Calu3 (cell line): ENCODE measurements around the gene NOXO1. TPM values are rescaled to one million over a fixed set of nuclear protein-coding genes. Genes with fewer than 3 reads are reported as not detected.

Experiments
- BruUV-seq: library from RNA; stranded (reverse); fragments of 400-500 nt; replicated peaks from 2 replicates; lab custom pipeline; 2021; lab: Mats Ljungman, UMichigan
- CTCF ChIA-PET: fragments of 300-600 bp; sonication (Branson Sonifier 250); formaldehyde crosslinking; loops from one replicate; lab custom pipeline; 2022; ENCODE audit warnings: antibody characterized with exemption; lab: Charles Lee
- DNase-seq: peaks from one replicate; pipeline ENCODE4 v3.0.0; 2022
- H3K27ac Mint-ChIP-seq: one replicate; pipeline ENCODE4 v1.8.0; 2022; ENCODE audit warnings: mixed read lengths; ENCODE audit not compliant: unreplicated experiment
- H3K27me3 Mint-ChIP-seq: one replicate; pipeline ENCODE4 v1.8.0; 2022; ENCODE audit warnings: mixed read lengths; ENCODE audit not compliant: unreplicated experiment
- H3K36me3 Mint-ChIP-seq: one replicate; pipeline ENCODE4 v1.8.0; 2022; ENCODE audit warnings: mild to moderate bottlenecking, moderate library complexity, mixed read lengths; ENCODE audit not compliant: insufficient read depth, unreplicated experiment
- H3K4me1 Mint-ChIP-seq: one replicate; pipeline ENCODE4 v1.8.0; 2022; ENCODE audit warnings: mild to moderate bottlenecking, low read depth, mixed read lengths; ENCODE audit not compliant: unreplicated experiment
- H3K4me3 Mint-ChIP-seq: one replicate; pipeline ENCODE4 v1.8.0; 2022; ENCODE audit warnings: mild to moderate bottlenecking, low read depth, moderate library complexity, mixed read lengths; ENCODE audit not compliant: unreplicated experiment
- H3K9me3 Mint-ChIP-seq: one replicate; pipeline ENCODE4 v1.8.0; 2022; ENCODE audit warnings: low read depth, mixed read lengths; ENCODE audit not compliant: unreplicated experiment
- intact Hi-C: fragments of 100-400 bp; cut with micrococcal nuclease; formaldehyde crosslinking; loops from one replicate; pipeline ENCODE4 v1.10.0; 2022; ENCODE audit not compliant: unreplicated experiment
- total RNA-seq: library from RNA; stranded (reverse); gene quantifications from 2 replicates; pipeline ENCODE4 v1.2.3, GENCODE V29; 2022
- TF ChIP-seq, protein P1 (sequence below): fragments of 200-600 bp; IDR thresholded peaks from one replicate; pipeline ENCODE4 v1.8.0; 2022; ENCODE audit warnings: antibody characterized with exemption; ENCODE audit not compliant: unreplicated experiment

The NOXO1 gene
- total RNA-seq, 1 experiment from 2014 or later, result 11.8 TPM

DNA sequence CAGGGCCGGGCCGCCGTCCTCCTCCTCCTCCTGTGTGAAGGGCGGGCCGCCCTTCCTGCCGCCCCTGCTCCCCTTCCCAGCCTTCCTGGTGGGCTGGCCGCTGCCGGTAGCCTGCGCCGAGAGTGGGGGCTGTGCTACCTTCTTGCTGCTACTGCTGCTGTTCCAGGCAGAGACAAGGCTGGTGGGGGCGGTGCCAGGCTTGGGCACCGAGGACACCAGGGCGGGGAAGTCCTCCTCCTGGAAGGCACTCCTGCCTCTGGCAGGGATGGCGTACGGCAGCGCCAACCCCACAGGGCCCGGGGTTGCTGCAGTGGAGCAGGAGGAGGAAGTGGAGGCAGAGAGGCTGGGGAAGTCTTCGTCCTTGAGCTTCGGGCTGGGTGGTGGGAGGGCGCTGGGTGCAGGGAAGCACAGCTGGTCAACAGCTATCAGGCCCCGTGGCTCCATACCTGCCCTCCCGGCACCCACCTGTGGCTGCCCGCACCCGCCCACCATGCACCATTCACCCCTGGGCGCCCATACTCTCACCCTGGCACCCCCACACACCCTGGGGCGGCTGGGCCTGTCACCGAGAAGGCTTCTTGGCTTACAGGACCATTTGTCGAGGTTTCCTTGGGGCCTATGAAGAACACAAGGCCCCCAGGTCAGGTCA is 18.7 kb upstream of the NOXO1 start:
- H3K4me3 Mint-ChIP-seq, result no peak overlapping the region
- no peak for DNase-seq
- CTCF ChIA-PET, result interaction anchor here (0.7 kb wide), 1 partner anchor 16 kb away, joined by 3 read pairs; no protein-coding TSS in a partner anchor
- H3K4me1 Mint-ChIP-seq, result peaks cover 12% of the 10 kb centered on the region
- no peak overlapping the region for H3K27ac Mint-ChIP-seq
- no peaks in the 10 kb centered on the region for H3K9me3 Mint-ChIP-seq
- peaks cover 52% of the 10 kb centered on the region for H3K36me3 Mint-ChIP-seq
- intact Hi-C loops, result no loop called here
- no peaks in the 10 kb centered on the region for H3K27me3 Mint-ChIP-seq
- no TSS peak for BruUV-seq
- TF ChIP-seq, protein P1, sequence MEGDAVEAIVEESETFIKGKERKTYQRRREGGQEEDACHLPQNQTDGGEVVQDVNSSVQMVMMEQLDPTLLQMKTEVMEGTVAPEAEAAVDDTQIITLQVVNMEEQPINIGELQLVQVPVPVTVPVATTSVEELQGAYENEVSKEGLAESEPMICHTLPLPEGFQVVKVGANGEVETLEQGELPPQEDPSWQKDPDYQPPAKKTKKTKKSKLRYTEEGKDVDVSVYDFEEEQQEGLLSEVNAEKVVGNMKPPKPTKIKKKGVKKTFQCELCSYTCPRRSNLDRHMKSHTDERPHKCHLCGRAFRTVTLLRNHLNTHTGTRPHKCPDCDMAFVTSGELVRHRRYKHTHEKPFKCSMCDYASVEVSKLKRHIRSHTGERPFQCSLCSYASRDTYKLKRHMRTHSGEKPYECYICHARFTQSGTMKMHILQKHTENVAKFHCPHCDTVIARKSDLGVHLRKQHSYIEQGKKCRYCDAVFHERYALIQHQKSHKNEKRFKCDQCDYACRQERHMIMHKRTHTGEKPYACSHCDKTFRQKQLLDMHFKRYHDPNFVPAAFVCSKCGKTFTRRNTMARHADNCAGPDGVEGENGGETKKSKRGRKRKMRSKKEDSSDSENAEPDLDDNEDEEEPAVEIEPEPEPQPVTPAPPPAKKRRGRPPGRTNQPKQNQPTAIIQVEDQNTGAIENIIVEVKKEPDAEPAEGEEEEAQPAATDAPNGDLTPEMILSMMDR, result no peak

DNA sequence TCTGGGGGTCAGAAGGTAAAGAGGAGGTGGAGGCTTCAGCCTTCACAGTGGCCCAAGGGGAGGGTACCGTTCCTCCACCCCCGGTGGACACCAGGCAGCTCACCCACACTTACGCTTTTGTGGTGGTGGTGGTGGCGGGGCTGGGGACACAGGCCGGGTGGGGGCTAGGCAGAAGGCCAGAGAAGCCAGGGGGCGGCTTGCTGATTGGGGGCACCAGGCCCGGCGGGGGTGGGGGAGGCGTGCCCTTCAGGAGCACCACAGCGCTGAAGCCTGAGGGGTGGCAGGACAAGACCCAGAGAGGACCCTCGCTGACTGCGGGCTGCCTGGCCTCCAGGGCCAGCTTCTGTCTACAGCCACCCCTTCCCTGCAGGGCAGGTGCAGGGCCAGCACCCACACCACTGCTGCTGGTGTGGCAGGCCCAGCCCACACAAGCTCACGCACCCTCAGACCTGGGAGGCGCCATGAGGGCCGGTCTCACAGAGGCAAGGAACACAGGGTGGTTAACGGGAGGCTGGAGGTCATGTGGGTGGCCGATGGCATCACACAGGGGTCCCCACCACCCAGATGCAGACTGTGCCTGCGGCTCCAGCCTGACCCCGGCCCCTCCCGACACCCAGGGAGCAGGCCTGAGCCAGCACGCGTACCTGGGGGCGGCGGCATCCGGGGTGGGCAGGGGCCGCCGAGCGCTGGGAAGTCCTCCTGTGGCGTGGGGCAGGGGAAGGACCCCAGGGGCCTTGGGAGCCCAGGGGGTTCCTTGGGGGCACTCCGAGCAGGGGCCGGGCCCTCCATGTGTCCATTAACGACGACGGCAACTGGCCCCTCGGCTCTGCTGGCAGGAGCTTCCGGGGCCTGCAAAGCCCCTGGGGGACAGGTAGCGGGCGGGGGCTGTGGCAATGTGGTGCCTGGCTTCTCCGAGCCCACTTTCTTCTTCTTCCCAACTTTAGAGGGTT is 17.9 kb upstream of the NOXO1 start:
- Mint-ChIP-seq H3K36me3 (peaks cover 52% of the 10 kb centered on the region), H3K27ac (no peak overlapping the region), H3K4me3 (no peak overlapping the region), H3K4me1 (peaks cover 10% of the 10 kb centered on the region), H3K9me3 (no peaks in the 10 kb centered on the region), H3K27me3 (no peaks in the 10 kb centered on the region)
- BruUV-seq, result no TSS peak
- CTCF ChIA-PET, result interaction anchor here (0.6 kb wide), 1 partner anchor 753 kb away, joined by 6 read pairs; no protein-coding TSS in a partner anchor
- DNase-seq, result no peak
- intact Hi-C loops, result no loop called here
- TF ChIP-seq, protein P1, result no peak

DNA sequence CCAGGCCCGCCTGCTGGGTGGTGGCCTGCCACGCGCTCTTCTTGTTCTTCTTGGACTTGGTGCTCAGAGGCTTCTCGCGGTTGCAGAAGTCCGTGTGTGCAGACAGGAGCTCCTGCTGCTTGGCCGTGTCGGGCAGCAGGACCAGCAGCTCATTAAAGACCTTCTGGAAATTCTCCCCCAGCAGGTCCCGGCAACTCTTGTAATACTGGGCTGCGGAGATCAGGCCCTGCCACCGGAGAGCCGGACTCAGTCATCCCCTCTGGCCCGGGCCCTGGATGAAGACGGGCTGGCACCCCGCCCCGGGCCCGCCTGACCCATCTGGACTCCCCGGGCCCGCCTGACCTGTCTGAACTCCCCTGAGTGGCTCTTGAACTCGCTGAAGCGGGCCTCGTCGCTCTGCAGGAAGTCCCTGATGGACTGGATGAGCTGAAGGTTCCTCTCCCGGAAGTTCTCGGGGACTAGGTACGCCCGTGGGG is 17.1 kb upstream of the NOXO1 start:
- H3K9me3 Mint-ChIP-seq, result no peaks in the 10 kb centered on the region
- peaks cover 17% of the 10 kb centered on the region for H3K4me1 Mint-ChIP-seq
- TF ChIP-seq, protein P1, result no peak
- H3K4me3 Mint-ChIP-seq, result no peak overlapping the region
- H3K27me3 Mint-ChIP-seq, result no peaks in the 10 kb centered on the region
- peaks cover 57% of the 10 kb centered on the region for H3K36me3 Mint-ChIP-seq
- DNase-seq, result no peak
- CTCF ChIA-PET, result no interaction called here
- BruUV-seq, result no TSS peak
- no peak overlapping the region for H3K27ac Mint-ChIP-seq
- intact Hi-C loops, result no loop called here

DNA sequence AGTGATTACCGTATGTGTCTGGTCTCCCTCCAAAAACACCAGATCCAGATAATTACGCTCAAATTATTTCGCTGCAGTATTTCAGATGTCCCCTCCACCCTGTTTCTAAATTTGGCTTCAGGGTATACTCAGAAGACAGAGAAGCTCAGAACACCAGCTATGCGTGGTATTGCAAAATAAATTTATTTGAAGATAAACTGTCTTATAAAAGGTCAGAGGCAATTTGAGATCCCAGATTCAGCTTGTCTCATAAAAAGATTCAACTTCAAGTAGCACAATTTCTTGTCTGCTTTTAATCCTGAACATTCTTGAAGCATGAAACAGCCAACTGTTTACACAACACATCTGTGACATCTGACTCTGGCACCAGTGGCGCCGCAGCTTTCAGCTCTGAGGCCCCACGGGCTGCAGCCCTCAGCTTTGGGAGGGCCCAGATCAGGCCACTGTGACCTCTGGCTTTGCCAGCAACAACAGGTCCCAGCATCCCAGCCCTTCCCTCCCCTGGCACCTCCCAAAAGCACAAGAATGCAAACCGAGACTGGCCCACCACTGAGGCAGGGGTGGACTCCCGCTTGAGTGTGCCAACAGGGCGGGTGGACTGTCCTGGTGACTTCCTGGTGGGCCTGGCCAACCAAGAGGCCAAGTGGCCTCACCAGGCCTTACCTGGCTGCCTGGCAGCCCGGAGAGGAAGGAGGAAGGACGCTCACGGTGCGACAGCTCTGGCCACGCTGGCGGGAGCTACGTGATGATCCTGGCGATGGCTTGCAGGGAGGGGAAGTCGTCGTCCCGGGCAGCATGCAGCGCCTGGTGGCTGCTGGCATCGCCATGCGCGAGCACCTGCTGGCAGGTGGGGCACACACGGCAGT is 16.5 kb upstream of the NOXO1 start:
- intact Hi-C loops, result no loop called here
- H3K36me3 Mint-ChIP-seq, result peaks cover 57% of the 10 kb centered on the region
- no peak overlapping the region for H3K27ac Mint-ChIP-seq
- H3K4me3 Mint-ChIP-seq, result no peak overlapping the region
- BruUV-seq, result TSS peak; percentile 22
- TF ChIP-seq, protein P1, result no peak
- no peak for DNase-seq
- CTCF ChIA-PET, result interaction anchor here (0.5 kb wide), 1 partner anchor 93 kb away, joined by 3 read pairs; no protein-coding TSS in a partner anchor
- no peaks in the 10 kb centered on the region for H3K27me3 Mint-ChIP-seq
- H3K9me3 Mint-ChIP-seq, result no peaks in the 10 kb centered on the region
- H3K4me1 Mint-ChIP-seq, result peaks cover 17% of the 10 kb centered on the region
